HG03520 (cell line): ENCODE data around the gene SAFB.
"Not testable (repeated sequence)": the region's sequence is repeated elsewhere in the genome, so short reads cannot be mapped to it uniquely, and the experiment has no call there.

Source experiments
- ATAC-seq: cut with Tn5 transposase; IDR thresholded peaks from one replicate; pipeline ENCODE4 v1.9.1; 2021; ENCODE audit warnings: mild to moderate bottlenecking, moderate library complexity; ENCODE audit not compliant: unreplicated experiment

Gene SAFB

GRCh38 chr19:5696196-5697021 is 73.5 kb downstream of the SAFB start:
- no peak for ATAC-seq

- no peak for ATAC-seq
These were observed 74.4 kb downstream of the SAFB start for GRCh38 chr19:5697022-5697889.

DNA sequence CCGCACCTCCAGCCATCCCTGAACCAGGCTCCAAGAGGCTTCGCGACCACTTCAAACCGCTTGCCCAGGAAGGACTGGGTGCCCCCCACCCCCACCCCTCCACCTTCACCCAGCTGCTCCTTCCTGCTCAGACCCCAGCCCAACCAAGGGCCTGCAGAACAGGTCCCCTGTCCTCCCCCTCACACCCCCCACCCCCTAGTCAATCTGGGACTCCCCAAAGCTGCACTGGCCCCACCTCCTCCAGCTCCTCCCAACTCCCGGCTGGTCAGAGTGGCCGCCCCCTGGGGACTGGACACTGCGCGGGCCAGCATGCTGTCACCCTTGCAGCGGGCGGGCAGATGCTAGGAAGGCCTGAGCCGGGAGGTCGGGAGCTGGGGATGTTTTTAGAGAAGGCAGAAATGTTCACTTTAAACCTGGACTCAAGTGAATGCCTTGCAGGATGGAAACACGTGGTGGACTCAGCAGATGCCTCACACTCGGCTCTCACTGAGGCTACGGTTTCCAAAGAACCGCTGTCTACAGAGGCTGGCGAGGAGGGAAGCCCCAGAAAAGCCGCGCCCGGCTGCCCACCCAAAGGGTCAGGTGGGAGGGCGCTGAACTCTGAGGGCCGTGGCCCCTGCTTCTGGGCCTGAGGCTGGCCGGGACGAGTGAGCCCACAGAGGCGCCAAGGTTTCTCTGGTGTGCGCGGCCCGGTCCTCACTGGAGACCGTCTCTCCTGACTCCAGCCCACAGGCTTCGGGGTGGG is 75.2 kb downstream of the SAFB start:
- ATAC-seq: no peak

- no peak for ATAC-seq
These were observed 75.9 kb downstream of the SAFB start for GRCh38 chr19:5698635-5699422.

DNA sequence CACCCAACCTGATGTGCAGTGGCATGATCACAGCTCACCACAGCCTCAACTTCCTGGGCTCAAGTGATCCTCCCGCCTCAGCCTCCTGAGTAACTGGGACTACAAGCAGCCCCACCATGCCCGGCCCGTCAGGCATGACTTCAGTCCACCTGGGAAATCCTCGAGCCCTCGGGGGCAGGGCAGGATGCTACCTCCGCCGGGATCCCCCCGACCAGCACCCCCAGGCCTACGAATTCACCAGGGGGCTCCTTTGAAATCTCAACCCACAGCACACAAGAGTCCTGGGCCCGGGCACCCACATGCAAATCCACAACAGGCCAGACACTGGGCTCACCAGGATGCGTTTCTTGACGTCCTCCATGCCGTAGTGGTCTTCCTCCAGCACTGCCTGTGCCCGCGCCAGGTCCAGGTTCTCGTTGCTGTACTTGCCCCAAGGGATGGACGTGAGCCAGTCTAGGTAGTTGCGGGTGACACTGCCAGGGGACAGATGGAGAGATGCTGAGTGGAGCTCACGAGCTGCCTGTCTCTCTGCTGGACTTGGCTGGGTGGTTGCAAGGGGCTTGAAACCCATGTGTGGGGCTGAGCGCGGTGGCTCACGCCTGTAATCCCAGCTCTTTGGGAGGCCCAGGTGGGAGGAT is 77.7 kb downstream of the SAFB start:
- ATAC-seq: no peak

DNA sequence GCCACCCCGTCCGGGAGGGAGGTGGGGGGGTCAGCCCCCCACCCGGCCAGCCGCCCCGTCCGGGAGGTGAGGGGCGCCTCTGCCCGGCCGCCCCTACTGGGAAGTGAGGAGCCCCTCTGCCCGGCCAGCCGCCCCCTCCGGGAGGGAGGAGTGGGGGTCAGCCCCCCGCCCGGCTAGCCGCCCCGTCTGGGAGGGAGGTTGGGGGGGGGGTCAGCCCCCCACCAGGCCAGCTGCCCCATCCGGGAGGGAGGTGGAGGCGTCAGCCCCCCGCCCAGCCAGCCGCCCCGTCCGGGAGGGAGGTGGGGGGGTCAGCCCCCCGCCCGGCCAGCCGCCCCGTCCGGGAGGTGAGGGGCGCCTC is 79.1 kb downstream of the SAFB start:
- not testable (repeated sequence) for ATAC-seq

GRCh38 chr19:5703819-5704818 is 81.2 kb downstream of the SAFB start:
- no peak for ATAC-seq

- ATAC-seq: no peak
These were observed 82.7 kb downstream of the SAFB start for GRCh38 chr19:5705552-5705951.

- no peak for ATAC-seq
These were observed 84.1 kb downstream of the SAFB start for GRCh38 chr19:5706876-5707573.

DNA sequence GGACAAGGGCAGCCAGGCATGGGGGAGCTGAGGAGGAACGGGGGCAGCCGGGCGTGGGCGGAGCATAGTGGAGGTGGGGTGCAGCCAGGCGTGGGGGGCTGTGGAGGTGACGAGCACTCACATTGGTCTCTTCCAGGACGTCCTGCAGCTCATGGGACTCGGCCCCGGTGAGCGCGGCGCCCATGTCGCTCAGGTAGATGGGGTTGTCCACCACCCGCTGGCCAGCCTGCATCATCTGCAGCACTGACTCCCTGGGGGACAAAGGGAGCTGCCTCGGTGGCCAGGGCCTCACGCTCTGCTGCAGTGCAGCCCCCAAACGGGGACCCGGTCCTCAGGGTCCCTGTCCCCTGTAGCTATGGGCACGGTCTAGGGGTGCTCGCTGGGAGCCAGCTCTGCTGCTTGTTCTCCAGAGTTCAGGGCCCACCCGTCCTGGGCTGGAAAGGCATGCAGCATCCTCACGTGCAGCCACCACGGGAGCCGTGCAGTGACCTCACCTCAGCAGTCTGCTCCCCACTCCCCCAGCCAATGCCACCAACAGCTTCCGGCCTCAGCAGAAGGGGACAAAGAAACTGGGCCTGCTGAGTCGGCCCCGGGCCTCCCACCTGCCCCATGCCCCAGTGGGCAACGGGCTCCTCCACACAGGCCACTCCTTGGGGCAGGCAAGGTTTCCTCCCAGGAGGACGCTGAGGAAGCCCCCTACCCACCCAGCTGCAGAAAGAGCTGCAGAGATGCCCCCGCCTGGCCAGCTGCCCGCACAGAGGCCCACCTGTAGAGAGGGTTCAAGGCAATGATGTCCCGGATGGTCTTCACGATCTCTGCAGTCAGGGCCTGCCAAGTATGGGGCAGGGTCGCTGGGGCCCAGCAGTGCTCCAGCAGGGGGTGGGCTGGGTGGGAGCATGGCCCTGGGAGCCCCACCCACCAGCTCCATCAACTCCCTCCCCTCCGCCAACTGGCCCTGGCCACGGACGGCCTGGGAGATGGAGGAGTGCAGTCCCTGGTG is 85.0 kb downstream of the SAFB start:
- ATAC-seq: no peak

DNA sequence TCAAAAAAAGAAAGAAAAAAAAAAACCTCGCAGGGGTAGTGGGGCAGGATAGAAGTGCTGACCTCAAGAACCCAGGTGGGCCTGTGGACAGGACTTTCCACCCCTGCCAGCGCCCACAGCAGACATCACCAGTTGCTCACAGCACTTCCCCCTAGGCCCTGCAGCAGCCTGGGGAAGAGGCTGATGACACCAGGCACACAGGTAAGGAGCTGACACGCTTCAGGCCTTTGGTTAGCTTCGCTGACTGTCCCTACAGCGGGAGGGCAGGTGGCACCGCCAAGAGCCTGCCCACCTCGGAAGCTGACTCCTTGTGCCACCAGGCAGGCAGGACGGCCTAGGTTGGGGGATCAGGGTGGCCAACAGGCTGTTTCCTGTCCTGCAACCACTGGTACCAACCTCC is 88.1 kb downstream of the SAFB start:
- ATAC-seq: no peak

DNA sequence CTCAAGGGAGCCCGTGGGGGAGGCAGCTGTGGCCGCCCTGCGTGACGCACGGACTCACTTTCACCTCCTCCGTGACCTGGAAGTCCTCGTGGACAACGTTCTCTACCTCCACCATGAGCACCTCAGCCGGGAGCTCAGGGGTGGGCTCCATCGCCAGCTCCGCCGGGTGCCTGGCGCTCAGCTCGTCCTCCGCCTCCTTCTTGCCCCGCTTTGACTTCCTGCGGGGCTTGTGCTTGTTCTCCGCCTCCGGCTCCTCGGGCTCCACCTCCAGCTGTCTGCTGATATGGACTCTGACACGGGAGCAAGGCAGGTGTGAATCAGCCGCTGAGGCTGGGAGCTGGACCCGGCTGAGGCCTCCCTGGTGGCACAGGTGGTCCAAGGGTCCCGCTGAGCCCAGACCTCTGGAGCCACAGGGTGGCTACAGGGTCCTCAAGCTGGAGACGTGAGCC is 88.9 kb downstream of the SAFB start:
- no peak for ATAC-seq

DNA sequence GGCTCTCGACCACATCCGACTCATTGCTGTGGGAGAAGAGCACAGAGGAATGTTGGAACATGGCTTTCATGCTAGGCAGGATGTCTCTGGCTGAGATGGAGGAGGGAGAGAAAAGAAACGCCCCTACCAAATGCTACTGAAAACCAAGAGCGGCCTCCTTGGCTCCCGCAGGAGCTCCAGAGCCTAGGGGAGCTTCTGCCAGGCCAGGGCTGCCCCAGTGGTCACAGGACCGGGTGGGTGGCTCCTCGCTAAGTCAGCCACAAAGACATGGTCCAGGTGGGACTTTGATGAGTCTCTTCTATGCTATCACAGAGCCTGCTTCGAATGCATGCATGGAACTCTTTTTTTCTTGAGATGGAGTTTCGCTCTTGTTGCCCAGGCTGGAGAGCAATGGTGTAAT is 90.3 kb downstream of the SAFB start:
- ATAC-seq: no peak

DNA sequence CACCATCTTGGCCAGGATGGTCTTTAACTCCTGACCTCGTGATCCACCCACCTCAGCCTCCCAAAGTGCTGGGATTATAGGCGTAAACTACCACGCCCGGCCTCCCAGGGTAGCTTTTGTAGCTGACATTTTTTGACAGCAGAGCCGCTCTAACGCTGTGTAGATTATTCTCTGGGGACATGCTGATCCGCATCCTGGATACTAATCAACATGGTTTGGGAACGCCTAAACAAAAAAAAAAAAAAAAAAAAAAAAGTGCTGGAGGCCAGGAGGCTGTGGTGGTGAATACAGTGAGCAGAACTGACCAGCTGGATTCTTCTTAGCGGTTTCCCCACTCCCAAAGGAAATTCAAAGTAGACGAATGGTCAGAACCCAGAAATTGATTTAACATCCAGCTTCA is 91.9 kb downstream of the SAFB start:
- ATAC-seq: no peak

DNA sequence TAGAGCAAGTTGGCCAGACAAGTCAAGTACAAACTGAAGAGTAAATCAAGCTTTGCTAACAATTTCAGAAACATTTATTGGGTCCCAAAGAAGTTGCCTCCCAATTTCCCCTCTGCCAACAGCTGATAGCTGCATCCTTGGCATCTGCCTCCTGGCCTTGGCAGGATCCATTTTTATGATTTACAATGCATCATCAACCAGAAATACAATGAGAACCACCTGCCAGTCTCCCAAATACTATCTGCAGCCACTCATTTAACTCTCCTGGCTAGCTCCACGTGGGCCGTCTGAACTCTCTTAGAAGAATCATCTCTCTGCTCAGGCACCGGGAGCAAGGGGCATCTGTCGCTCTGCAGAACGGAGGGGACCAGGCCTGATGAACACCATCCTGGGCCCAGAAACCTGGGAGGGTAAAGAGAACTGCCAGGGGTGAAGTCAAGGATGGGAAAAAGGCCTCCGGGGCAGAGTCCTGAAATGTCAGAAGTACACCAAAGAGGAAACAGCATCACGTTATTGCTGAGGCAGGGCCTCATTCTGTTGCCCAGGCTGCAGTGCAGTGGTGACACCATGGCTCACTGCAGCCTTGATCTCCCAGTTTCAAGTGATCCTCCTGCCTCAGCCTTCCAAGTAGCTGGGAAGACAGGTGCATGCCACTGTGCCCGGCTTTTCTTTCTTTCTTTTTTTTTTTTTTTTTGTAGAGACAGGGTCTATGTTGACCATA is 94.5 kb downstream of the SAFB start:
- ATAC-seq: no peak
